ENCODE data around the gene ADAP2. TPM values are rescaled to one million over a fixed set of nuclear protein-coding genes. Genes with fewer than 3 reads are reported as not detected.
A peak's percentile ranks its signal among the peaks of the same experiment; 100 is the strongest.

ADAP2 gene
- total RNA-seq, 2 experiments from 2014 or later, result 1.4 to 2.6 TPM

DNA sequence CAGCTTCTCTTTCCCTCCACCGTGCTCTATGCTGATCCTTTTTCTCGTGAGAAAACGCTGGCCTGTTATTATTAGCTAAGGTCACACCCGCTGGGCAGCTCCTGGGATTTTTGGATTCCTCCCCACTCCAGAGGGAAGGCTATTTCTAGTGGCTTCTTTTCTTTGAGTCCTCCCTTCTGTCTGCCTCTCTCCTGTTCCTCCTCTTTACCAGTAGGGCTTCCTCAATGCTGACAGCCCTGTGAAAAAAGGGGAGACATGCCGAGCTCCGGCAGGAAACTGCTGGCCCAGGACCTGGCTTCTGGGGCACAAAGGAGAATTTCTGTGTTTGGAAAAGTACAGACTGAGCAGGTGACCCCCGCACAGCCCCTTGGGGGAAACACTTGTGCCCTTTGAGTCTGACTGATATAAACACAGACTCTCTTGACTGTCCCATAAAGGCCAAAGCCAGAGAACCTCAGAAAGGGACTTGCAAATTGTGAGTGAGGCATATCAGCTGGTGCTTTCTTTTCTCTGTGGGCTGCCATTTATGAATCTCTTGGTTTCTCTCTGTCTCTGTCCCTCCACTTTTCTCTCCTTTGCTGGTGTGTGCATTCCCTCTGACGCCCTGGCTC lies 35.1 kb downstream of the ADAP2 start:
- TF ChIP-seq EZH2phosphoT487 (IDR thresholded peaks at IDR 0.05; ENCODE audit: borderline replicate concordance, low read depth, low read length) (no peak), CTCF (conservative IDR thresholded peaks at IDR 0.05; ENCODE audit: low read length) (0 out of 2 replicates have a peak, but pooled peaks have one; percentile 11)
- intact Hi-C loops (cut with micrococcal nuclease; ENCODE audit: unreplicated experiment), result no loop called here
- DNase-seq (ENCODE audit: low spot score), result no peak
- Histone ChIP-seq H3K4me1 (ENCODE audit: insufficient read depth, low read length, poor library complexity, severe bottlenecking) (peaks cover 77% of the 10 kb centered on the region), H3K9me2 (ENCODE audit: insufficient read depth, low read length) (no peaks in the 10 kb centered on the region), H3K4me2 (ENCODE audit: low read length) (peak overlapping the region; percentile 48), H4K20me1 (ENCODE audit: insufficient read depth, low read length) (no peaks in the 10 kb centered on the region), H3K27ac (ENCODE audit: low read depth, low read length, poor library complexity, severe bottlenecking) (peak overlapping the region; percentile 1), H3K79me2 (ENCODE audit: insufficient read depth, low read depth, low read length) (no peaks in the 10 kb centered on the region), H3K36me3 (ENCODE audit: insufficient read depth, low read length) (no peaks in the 10 kb centered on the region), H3K9me3 (ENCODE audit: low read length) (0 out of 2 replicates have a peak, but pooled peaks cover 6% of the 10 kb centered on the region), H3K4me3 (ENCODE audit: low read depth, low read length, poor library complexity, severe bottlenecking) (no peak overlapping the region), H2AFZ (ENCODE audit: low read length) (peak overlapping the region; percentile 71)
- ChIA-PET POLR2A (no interaction called here), CTCF (ENCODE audit: unreplicated experiment) (no interaction called here)
- no TSS peak for BruUV-seq (replicated peaks)

DNA sequence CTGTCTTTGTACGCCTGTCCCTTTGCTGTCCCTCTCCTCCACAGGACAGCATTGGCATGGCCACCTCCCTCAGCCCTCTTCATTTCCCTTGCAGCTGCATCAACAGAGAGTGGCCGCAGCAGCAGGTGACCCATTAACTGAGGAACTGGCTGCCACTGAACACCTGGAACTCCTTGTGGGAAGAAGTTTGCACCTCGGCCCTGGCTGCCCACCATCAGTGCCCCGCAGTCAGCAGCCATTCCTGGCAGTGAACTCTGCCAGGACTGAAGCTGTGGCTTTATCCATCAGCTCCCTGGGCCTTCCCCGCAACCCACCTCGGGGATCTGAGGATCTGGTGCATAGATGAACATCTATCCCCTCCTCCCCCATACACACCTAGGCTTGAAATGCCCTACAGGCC lies 36.0 kb downstream of the ADAP2 start:
- Histone ChIP-seq H3K4me1 (ENCODE audit: insufficient read depth, low read length, poor library complexity, severe bottlenecking) (peaks cover 71% of the 10 kb centered on the region), H3K4me2 (ENCODE audit: low read length) (peak overlapping the region; percentile 56), H3K9me3 (ENCODE audit: low read length) (0 out of 2 replicates have a peak, but pooled peaks cover 6% of the 10 kb centered on the region), H3K27ac (ENCODE audit: low read depth, low read length, poor library complexity, severe bottlenecking) (peak overlapping the region; percentile 57), H3K9me2 (ENCODE audit: insufficient read depth, low read length) (no peaks in the 10 kb centered on the region), H2AFZ (ENCODE audit: low read length) (peak overlapping the region; percentile 72), H3K36me3 (ENCODE audit: insufficient read depth, low read length) (no peaks in the 10 kb centered on the region), H4K20me1 (ENCODE audit: insufficient read depth, low read length) (no peaks in the 10 kb centered on the region), H3K79me2 (ENCODE audit: insufficient read depth, low read depth, low read length) (no peaks in the 10 kb centered on the region), H3K4me3 (ENCODE audit: low read depth, low read length, poor library complexity, severe bottlenecking) (no peak overlapping the region)
- TF ChIP-seq CTCF (conservative IDR thresholded peaks at IDR 0.05; ENCODE audit: low read length), result no peak
- no peak for TF ChIP-seq EZH2phosphoT487 (IDR thresholded peaks at IDR 0.05; ENCODE audit: borderline replicate concordance, low read depth, low read length)
- DNase-seq (ENCODE audit: low spot score), result no peak
- POLR2A ChIA-PET, result no interaction called here
- intact Hi-C loops (cut with micrococcal nuclease; ENCODE audit: unreplicated experiment), result no loop called here
- BruUV-seq (replicated peaks), result no TSS peak
- CTCF ChIA-PET (ENCODE audit: unreplicated experiment), result interaction anchor here (0.6 kb wide), 1 partner anchor 76 kb away, joined by 5 read pairs; no protein-coding TSS in a partner anchor

- peak; percentile 77 for DNase-seq (ENCODE audit: low spot score)
- peak overlapping the region; percentile 57 for H3K27ac ChIP-seq (ENCODE audit: low read depth, low read length, poor library complexity, severe bottlenecking)
- intact Hi-C loops (cut with micrococcal nuclease; ENCODE audit: unreplicated experiment), result no loop called here
Measured at GRCh38 chr17:30958187-30958586, 36.4 kb downstream of the ADAP2 start.

More at GRCh38 chr17:30958187-30958586, 36.4 kb downstream of the ADAP2 start:
- Histone ChIP-seq H3K4me1 (ENCODE audit: insufficient read depth, low read length, poor library complexity, severe bottlenecking) (peaks cover 67% of the 10 kb centered on the region), H3K9me2 (ENCODE audit: insufficient read depth, low read length) (no peaks in the 10 kb centered on the region), H4K20me1 (ENCODE audit: insufficient read depth, low read length) (no peaks in the 10 kb centered on the region), H3K79me2 (ENCODE audit: insufficient read depth, low read depth, low read length) (no peaks in the 10 kb centered on the region), H2AFZ (ENCODE audit: low read length) (peak overlapping the region; percentile 72), H3K36me3 (ENCODE audit: insufficient read depth, low read length) (no peaks in the 10 kb centered on the region), H3K4me2 (ENCODE audit: low read length) (peak overlapping the region; percentile 56), H3K9me3 (ENCODE audit: low read length) (0 out of 2 replicates have a peak, but pooled peaks cover 6% of the 10 kb centered on the region), H3K4me3 (ENCODE audit: low read depth, low read length, poor library complexity, severe bottlenecking) (no peak overlapping the region)
- BruUV-seq (replicated peaks), result no TSS peak
- CTCF ChIA-PET (ENCODE audit: unreplicated experiment), result no interaction called here
- POLR2A ChIA-PET, result interaction anchor here (0.9 kb wide), 1 partner anchor 137 kb away, joined by 3 read pairs; no protein-coding TSS in a partner anchor
- TF ChIP-seq CTCF (conservative IDR thresholded peaks at IDR 0.05; ENCODE audit: low read length), result no peak
- TF ChIP-seq EZH2phosphoT487 (IDR thresholded peaks at IDR 0.05; ENCODE audit: borderline replicate concordance, low read depth, low read length), result no peak
